ENCODE data around the gene XYLT1. TPM values are rescaled to one million over a fixed set of nuclear protein-coding genes. Genes with fewer than 3 reads are reported as not detected.

XYLT1 gene
- total and polyA plus RNA-seq, 2 of the 4 experiments (the other 2 are of a cell fraction) = 9.0 to 12.7 TPM

- no peak overlapping the region for H2BK15ac ChIP-seq (ENCODE audit: low read depth, low read length)
- TF ChIP-seq RCOR1 (IDR thresholded peaks at IDR 0.05; ENCODE audit: insufficient replicate concordance, low read length) (no peak), RFX5 (IDR thresholded peaks at IDR 0.05; ENCODE audit: low read depth, low read length) (no peak), FOS (IDR thresholded peaks at IDR 0.05; ENCODE audit: low read depth, low read length) (no peak)
- TF ChIP-seq, protein P1, sequence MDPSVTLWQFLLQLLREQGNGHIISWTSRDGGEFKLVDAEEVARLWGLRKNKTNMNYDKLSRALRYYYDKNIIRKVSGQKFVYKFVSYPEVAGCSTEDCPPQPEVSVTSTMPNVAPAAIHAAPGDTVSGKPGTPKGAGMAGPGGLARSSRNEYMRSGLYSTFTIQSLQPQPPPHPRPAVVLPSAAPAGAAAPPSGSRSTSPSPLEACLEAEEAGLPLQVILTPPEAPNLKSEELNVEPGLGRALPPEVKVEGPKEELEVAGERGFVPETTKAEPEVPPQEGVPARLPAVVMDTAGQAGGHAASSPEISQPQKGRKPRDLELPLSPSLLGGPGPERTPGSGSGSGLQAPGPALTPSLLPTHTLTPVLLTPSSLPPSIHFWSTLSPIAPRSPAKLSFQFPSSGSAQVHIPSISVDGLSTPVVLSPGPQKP (IDR thresholded peaks at IDR 0.05; ENCODE audit: borderline replicate concordance, low read depth, low read length) = no peak
- dilution Hi-C loops (cut with HindIII; ENCODE audit: low sequenced_read_pairs, unreplicated experiment) = no loop called here
- no peaks in the 10 kb centered on the region for H3K9me1 ChIP-seq (ENCODE audit: insufficient read depth, low read length)
- no peak for DNase-seq
- CTCF ChIA-PET = interaction anchor here (0.7 kb wide), 1 partner anchor 12 kb away, joined by 3 read pairs; no protein-coding TSS in a partner anchor
- peaks cover 0 to 16% of the 10 kb centered on the region in 2 experiments; a peak in 3 of 4 replicates for H3K79me1 ChIP-seq (ENCODE audit: low read depth in 1 of 2, low read length in 2 of 2)
- no peak overlapping the region for H2AFZ ChIP-seq (replicated peaks; ENCODE audit: low read length, poor library complexity)
- no CpG with 5 or more reads among the region's 3 CpGs for WGBS, 2 experiments (ENCODE audit: extremely low coverage in 2 of 2, insufficient read length in 1 of 2)
- peaks cover 3% of the 10 kb centered on the region; the same call in 1 of the 2 replicates for H4K20me1 ChIP-seq (ENCODE audit: insufficient read depth, low read length)
- no peak overlapping the region for H2BK120ac ChIP-seq (ENCODE audit: low read depth, low read length)
- H3K4me1 ChIP-seq (ENCODE audit: control insufficient read depth, insufficient read depth, low read length) = peaks cover 4% of the 10 kb centered on the region; the same call in 1 of the 2 replicates
- ATAC-seq (ENCODE audit: low read depth) = no peak
- H2AK5ac ChIP-seq (ENCODE audit: low read depth, low read length) = no peak overlapping the region
- BruUV-seq (replicated peaks) = no TSS peak
- no peak overlapping the region for H3K27ac ChIP-seq (ENCODE audit: insufficient read depth, low read length)
- no peaks in the 10 kb centered on the region for H3K9me3 ChIP-seq (ENCODE audit: control insufficient read depth, insufficient read depth, low read length)
- no peak overlapping the region for H3K4ac ChIP-seq (ENCODE audit: low read depth, low read length)
- no peak overlapping the region for H3K4me2 ChIP-seq (ENCODE audit: low read depth, low read length)
- H4K91ac ChIP-seq (ENCODE audit: insufficient read depth, low read depth, low read length) = no peak overlapping the region
- no peak overlapping the region for H3K56ac ChIP-seq (ENCODE audit: extremely low read depth, insufficient read depth, low read length)
- no peak overlapping the region for H3K4me3 ChIP-seq (ENCODE audit: insufficient read depth, low read depth, low read length)
- no peaks in the 10 kb centered on the region for H3K36me3 ChIP-seq (ENCODE audit: control insufficient read depth, insufficient read depth, low read length)
- H2BK5ac ChIP-seq (ENCODE audit: low read depth, low read length, poor library complexity, severe bottlenecking) = no peak overlapping the region
- intact Hi-C loops (cut with micrococcal nuclease) = no loop called here
- H3K9ac ChIP-seq (ENCODE audit: low read depth, low read length) = no peak overlapping the region
- no peak overlapping the region for H4K5ac ChIP-seq (ENCODE audit: low read depth, low read length)
- H3K27me3 ChIP-seq (ENCODE audit: control insufficient read depth, insufficient read depth, low read length) = no peaks in the 10 kb centered on the region
- no peak overlapping the region for H4K8ac ChIP-seq (ENCODE audit: low read depth in 2 of 2, low read length in 2 of 2)
- no peak overlapping the region for H2BK20ac ChIP-seq (ENCODE audit: low read depth, low read length)
- H3K18ac ChIP-seq (ENCODE audit: low read depth, low read length) = no peak overlapping the region
- in situ Hi-C loops (cut with MboI; ENCODE audit: low sequenced_read_pairs) = no loop called here
- no peak overlapping the region for H3K23ac ChIP-seq (ENCODE audit: low read depth, low read length)
- H3K14ac ChIP-seq (replicated peaks; ENCODE audit: low read depth, low read length) = no peak overlapping the region
- POLR2A ChIA-PET (ENCODE audit: unreplicated experiment) = no interaction called here
- no peak overlapping the region for H2AK9ac ChIP-seq (replicated peaks; ENCODE audit: low read depth, low read length, poor library complexity)
Observed at GRCh38 chr16:17309510-17309909, 161.2 kb downstream of the XYLT1 start.
